Measurements from ENCODE around the gene MICAL2.
A peak's percentile ranks its signal among the peaks of the same experiment; 100 is the strongest.

Gene MICAL2

GRCh38 chr11:12192794-12193514 is 82.6 kb downstream of the MICAL2 start:
- DNase-seq, result no peak

- DNase-seq, result no peak
Observed at GRCh38 chr11:12193515-12194336, 83.3 kb downstream of the MICAL2 start.

GRCh38 chr11:12195768-12196167 is 85.4 kb downstream of the MICAL2 start:
- peak; percentile 79 for DNase-seq

GRCh38 chr11:12196308-12196707 is 85.9 kb downstream of the MICAL2 start:
- no peak for DNase-seq

DNA sequence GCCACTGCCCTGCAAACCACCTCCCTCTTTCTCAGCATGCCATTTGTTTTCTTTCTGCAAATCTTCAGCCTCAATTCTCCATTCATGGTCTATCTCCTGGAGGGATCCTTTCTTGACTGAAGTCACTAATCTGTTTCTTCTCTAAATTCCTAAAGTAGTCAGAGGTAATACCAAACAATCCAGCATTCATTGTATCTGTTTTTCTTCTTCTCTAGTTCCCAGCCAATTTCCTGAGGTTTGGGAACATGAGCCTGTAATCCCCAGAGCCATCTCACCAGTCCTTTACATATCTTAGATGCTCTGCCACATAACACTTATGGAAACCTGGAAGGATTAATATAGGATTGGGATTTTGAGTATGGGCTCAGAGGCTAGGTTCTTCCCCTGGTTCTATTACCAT is 86.5 kb downstream of the MICAL2 start:
- no peak for DNase-seq

GRCh38 chr11:12198251-12199222 is 88.1 kb downstream of the MICAL2 start:
- no peak for DNase-seq

DNA sequence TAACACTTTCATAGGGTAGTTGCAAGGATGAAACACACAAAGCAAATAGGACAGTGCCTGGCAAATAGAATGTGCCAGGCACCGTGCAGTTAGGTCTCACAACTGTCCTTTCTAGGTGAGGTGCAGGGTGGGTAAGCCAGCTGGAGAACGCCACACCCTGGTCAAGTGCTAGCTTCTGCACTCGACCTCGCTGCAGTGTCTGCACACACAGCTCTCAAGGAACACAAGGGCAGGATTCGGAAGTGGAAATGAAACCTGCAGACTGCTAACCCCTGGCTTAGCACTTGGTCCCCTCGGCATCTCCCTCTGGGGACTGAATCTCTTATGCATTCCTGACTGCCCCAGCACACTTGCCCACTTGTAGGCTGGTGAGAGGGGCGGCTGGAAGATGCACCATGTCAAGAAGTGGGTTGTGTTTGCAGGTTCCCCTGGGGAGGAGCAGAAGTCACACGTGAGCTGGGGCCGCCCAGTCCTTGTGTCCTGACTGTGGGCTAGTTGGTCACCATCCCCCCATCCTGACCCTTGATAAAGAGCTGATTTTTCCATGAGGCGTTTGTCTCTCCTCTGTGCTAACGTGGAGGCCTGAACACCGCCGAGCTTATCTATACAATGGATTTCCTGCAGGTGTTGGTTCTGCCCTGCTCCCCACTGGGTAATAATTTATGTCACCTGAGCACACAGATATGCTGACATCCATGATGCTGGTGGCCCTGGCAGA is 89.0 kb downstream of the MICAL2 start:
- no peak for DNase-seq

DNA sequence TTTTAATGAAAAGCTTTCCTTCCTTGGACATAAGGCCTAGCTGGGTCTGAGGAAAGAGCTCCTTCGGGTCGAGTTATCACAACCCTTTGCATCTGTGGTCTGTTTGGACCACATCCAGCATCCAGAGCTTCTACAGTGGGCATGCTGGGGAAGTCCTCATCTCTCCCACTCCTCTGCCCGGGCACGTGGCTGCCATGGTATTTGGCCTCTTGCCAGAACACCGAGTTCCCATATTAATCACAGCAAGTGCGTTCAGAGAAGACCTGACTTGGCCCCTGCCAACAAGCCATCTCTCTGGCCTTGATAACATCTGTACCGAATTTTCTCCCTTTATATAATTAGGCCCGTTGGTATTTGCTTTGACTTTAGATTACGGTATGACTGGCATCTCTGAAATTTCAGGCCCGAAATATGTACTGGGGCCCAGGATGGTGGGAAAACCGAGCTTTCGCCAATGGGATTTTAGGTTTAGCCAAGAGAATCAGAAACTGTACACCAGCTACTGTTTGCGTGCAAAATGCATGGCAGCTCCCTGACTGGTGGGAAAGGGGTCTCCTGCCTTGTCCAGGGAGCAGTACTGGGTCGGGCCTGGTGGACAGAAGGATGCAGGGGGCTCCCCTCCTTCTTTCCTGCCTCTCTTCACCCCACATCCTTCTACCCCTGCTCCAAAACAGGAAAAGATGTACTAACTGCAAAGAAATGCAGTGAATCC is 90.0 kb downstream of the MICAL2 start:
- peak; percentile 72 for DNase-seq

DNA sequence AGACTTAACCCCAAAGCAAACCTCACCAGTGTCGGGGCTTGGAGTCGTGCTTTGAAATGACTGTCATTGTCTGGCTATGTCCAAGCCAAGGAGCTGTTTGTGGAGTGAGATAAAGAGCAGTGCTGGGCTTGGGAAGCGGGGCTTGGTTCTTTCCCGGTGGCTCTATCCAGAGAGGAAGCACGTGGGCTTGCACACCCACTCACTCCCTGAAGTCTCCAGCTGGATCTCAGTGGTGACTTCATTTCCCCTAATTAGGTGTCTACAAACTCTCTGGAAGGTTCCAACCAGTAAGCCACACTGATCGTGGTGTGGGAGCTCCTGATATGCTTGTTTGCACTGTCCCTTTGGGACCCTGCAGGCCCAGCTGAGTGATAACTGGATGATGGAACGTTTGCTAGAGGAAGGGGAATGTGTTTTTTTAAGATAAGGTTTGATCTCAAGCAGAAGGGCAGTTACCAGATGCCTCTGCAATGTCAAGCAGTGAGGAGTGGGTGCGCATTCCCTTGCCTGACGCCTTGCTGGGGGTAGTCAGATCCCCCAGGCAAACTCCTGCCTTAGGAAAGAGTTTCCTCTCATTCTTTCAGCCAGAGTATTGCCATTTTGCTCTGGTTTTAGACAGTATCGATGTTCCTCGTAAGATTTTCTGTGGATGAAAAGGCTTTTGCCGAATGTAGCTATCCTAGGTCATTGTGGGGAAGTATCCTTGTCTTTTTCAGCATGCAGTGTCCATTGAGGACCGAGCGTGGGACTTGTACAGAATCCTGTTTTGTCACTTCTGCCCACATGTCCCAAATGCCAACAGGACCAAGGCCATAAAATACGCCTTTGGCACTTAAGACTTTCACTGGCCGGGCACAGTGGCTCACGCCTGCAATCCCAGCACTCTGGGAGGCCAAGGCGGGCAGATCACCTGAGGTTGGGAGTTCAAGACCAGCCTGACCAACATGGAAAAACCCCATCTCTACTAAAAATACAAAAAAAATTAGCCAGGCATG is 90.9 kb downstream of the MICAL2 start:
- no peak for DNase-seq

DNA sequence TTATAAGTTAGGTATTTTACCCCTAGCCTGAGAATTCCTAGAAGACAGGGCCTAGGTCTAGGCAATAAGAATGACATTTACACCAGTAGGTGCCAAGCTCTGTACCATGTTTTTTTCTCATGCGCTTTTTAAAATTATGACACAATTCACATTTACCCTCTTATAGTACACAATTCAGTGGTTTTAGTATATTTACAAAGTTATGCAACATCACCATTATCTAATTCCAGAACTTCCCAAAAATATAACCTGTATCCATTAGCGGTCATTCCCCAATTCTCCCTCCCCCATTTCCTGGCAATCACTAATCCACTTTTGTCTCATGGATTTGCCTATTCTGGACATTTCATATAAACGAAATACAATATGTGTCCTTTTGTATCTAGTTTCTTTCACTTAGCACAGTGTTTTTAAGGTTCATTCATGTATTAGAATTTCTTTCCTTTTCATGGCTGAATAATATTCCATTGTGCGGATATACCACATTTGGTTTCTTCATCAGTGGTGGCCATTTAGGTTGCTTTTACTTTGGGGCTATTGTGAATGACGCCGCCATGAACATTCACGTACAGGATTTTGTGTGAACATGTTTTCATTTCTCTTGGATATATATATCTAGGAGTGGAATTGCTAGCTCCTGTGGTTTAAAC is 92.4 kb downstream of the MICAL2 start:
- DNase-seq, result no peak

GRCh38 chr11:12204506-12204905 is 94.1 kb downstream of the MICAL2 start:
- DNase-seq, result no peak

GRCh38 chr11:12205330-12205729 is 94.9 kb downstream of the MICAL2 start:
- no peak for DNase-seq

DNA sequence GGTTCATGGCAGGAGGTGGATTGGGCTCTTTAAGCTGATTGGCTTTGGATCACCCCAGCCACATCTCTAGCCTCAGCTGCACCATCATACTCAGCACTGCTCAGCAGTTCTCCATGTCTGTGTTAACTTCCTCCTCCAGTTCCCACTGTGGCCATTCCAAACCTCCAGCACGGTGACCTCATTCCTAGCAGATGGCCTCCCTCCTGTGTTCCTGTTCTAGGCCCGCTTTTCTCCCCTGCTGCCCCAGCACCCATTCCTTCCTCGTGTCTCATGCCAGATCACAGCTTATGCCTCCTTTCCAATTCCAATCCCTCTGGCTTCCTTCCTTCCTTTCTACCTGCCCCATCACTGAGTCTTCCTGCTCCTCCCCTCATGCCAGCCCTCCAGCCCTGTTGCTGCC is 96.1 kb downstream of the MICAL2 start:
- no peak for DNase-seq

- peak; percentile 74 for DNase-seq
Observed at GRCh38 chr11:12207384-12208150, 97.2 kb downstream of the MICAL2 start.

- no peak for DNase-seq
Observed at GRCh38 chr11:12209096-12209495, 98.7 kb downstream of the MICAL2 start.

DNA sequence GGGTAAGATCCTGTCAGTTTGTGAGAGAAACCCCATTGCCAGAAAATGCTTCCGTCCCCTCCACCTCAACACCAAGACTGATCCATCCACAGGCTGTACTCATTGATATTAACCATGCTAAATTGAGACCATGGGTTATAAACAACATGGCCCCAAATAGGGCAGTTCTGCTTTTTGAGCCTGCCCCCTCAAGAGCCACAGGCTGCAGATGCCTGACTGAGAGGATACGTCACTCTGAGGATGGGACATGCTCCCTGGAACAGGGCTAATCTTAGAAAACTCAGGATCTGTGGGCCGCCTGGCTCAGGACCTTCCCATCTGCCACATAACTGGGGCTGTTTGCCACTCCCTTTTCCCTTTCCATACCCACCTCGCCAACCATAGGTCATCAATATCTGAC is 99.8 kb downstream of the MICAL2 start:
- no peak for DNase-seq

GRCh38 chr11:12211331-12212065 is 101.1 kb downstream of the MICAL2 start:
- DNase-seq, result no peak

DNA sequence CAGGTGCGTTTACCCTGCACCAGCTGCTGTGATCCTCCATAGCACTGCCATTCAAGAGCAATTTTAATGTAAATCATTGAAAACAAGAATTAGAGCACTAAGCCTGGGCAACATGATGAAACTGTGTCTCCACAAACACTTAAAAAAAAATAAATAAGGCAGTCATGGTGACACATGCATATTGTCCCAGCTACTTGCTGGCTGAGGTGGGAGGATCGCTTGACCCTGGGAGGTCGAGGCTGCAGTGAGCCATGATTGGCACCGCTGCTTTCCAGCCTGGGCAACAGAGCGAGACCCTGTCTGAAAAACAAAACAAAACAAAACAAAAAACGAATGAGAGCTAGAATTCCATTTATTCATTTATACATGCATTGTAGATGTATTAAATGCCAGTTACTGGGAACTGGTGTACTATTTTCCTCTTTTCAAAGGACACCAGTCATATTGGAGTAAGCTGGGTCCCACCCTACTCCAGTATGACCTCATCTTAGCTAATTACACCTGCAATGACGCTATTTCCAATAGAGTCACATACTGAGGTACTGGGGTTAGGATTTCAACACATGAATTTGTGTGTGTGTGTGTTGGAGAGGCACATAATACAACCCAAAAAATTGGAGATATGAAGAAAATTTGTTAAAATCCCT is 101.9 kb downstream of the MICAL2 start:
- no peak for DNase-seq
